GM12892 (cell line): Measurements from ENCODE around the gene FGG.

Experiments
- POLR2A ChIP-seq: IDR thresholded peaks from 2 replicates; pipeline ENCODE4 v1.6.1; 2011; ENCODE audit warnings: low read depth, low read length, control low read depth
- POLR2AphosphoS5 ChIP-seq: IDR thresholded peaks from 2 replicates; pipeline ENCODE4 v1.6.1; 2011; ENCODE audit warnings: low read depth, low read length, control low read depth

GRCh38 chr4:154578919-154579318 lies 33.5 kb downstream of the FGG start:
- TF ChIP-seq POLR2AphosphoS5 (no peak), POLR2A (no peak)
